Measurements from ENCODE around the gene DAB2IP. TPM values are rescaled to one million over a fixed set of nuclear protein-coding genes. Genes with fewer than 3 reads are reported as not detected.

DAB2IP gene
- total and polyA plus RNA-seq, 2 of the 4 experiments (the other 2 are of a cell fraction), result 5.6 to 17.2 TPM

DNA sequence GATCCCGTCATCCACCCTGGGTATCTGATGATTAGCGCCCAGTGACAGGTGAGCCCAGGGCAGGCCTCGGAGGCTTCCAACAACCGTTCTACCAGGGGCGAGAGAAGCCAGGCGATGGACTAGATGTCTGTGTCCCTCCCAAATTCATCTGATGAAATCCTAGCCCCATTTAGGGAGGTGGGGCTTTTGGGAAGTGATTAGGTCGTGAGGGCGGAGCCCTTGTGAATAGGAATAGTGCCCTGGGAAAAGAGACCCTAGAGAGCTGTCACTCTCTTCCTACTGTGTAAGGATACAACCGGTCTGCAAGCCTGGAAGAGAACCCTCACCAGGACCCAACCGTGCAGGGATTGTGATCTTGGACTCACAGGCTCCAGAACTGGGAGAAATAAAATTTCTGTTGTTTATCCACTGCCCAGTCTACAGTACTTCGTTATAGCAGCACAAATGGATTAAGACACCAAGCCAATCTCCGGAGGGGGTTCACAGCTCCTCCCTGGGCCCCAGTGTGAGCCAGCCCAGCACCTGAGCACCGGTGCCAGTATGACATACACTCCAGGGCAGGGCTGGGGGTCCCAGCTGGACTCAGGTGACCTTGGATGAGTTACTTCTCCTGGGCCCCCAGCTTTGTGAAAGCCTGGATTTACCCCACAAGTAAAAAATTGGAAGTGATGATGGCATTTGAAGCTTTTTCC lies 162.2 kb downstream of the DAB2IP start:
- H4K5ac ChIP-seq (ENCODE audit: low read depth, low read length), result no peak overlapping the region
- TF ChIP-seq MAFK (IDR thresholded peaks at IDR 0.05; ENCODE audit: low read depth, low read length) (no peak), CEBPB (IDR thresholded peaks at IDR 0.05; ENCODE audit: low read depth, low read length) (no peak), MAZ (IDR thresholded peaks at IDR 0.05; ENCODE audit: borderline replicate concordance, low read depth, low read length) (no peak), RCOR1 (IDR thresholded peaks at IDR 0.05; ENCODE audit: insufficient replicate concordance, low read length) (no peak), RAD21 (IDR thresholded peaks at IDR 0.05; ENCODE audit: low read length) (no peak), BHLHE40 (IDR thresholded peaks at IDR 0.05; ENCODE audit: low read depth, low read length) (no peak), NFE2L2 (IDR thresholded peaks at IDR 0.05; ENCODE audit: low read depth, low read length) (no peak), POLR2A (IDR thresholded peaks at IDR 0.05; ENCODE audit: low read depth, low read length) (no peak), SMC3 (IDR thresholded peaks at IDR 0.05; ENCODE audit: low read depth, low read length) (no peak), CHD1 (IDR thresholded peaks at IDR 0.05; ENCODE audit: low read depth, low read length) (no peak), MXI1 (IDR thresholded peaks at IDR 0.05; ENCODE audit: borderline replicate concordance, low read depth, low read length) (no peak), RFX5 (IDR thresholded peaks at IDR 0.05; ENCODE audit: low read depth, low read length) (no peak), FOS (IDR thresholded peaks at IDR 0.05; ENCODE audit: low read depth, low read length) (no peak)
- TF ChIP-seq, protein P1, sequence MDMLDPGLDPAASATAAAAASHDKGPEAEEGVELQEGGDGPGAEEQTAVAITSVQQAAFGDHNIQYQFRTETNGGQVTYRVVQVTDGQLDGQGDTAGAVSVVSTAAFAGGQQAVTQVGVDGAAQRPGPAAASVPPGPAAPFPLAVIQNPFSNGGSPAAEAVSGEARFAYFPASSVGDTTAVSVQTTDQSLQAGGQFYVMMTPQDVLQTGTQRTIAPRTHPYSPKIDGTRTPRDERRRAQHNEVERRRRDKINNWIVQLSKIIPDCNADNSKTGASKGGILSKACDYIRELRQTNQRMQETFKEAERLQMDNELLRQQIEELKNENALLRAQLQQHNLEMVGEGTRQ (IDR thresholded peaks at IDR 0.05; ENCODE audit: low read depth, low read length), result no peak
- TF ChIP-seq, protein P2, sequence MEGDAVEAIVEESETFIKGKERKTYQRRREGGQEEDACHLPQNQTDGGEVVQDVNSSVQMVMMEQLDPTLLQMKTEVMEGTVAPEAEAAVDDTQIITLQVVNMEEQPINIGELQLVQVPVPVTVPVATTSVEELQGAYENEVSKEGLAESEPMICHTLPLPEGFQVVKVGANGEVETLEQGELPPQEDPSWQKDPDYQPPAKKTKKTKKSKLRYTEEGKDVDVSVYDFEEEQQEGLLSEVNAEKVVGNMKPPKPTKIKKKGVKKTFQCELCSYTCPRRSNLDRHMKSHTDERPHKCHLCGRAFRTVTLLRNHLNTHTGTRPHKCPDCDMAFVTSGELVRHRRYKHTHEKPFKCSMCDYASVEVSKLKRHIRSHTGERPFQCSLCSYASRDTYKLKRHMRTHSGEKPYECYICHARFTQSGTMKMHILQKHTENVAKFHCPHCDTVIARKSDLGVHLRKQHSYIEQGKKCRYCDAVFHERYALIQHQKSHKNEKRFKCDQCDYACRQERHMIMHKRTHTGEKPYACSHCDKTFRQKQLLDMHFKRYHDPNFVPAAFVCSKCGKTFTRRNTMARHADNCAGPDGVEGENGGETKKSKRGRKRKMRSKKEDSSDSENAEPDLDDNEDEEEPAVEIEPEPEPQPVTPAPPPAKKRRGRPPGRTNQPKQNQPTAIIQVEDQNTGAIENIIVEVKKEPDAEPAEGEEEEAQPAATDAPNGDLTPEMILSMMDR (conservative IDR thresholded peaks at IDR 0.05; ENCODE audit: low read depth, low read length), result no peak
- no peaks in the 10 kb centered on the region; the same call in 1 of the 2 replicates for H3K9me1 ChIP-seq (ENCODE audit: insufficient read depth, low read length)
- no peak overlapping the region for H3K9ac ChIP-seq (ENCODE audit: low read depth, low read length)
- ChIA-PET POLR2A (ENCODE audit: unreplicated experiment) (no interaction called here), CTCF (interaction anchor here (0.6 to 1.0 kb wide), 2 partner anchors 11 to 1748 kb away, joined by 3 to 5 read pairs; no protein-coding TSS in a partner anchor)
- in situ Hi-C loops (cut with MboI; ENCODE audit: low sequenced_read_pairs), result no loop called here
- H3K56ac ChIP-seq (ENCODE audit: extremely low read depth, insufficient read depth, low read length), result no peak overlapping the region
- H2AFZ ChIP-seq (replicated peaks; ENCODE audit: low read length, poor library complexity), result no peak overlapping the region
- no peak overlapping the region for H3K18ac ChIP-seq (ENCODE audit: low read depth, low read length)
- ATAC-seq (ENCODE audit: low read depth) (no peak), DNase-seq (no peak)
- H3K4me3 ChIP-seq (ENCODE audit: insufficient read depth, low read depth, low read length), result no peak overlapping the region
- no peak overlapping the region for H4K8ac ChIP-seq (ENCODE audit: low read depth in 2 of 2, low read length in 2 of 2)
- no peak overlapping the region for H2BK20ac ChIP-seq (ENCODE audit: low read depth, low read length)
- H3K14ac ChIP-seq (replicated peaks; ENCODE audit: low read depth, low read length), result no peak overlapping the region
- H4K91ac ChIP-seq (ENCODE audit: insufficient read depth, low read depth, low read length), result no peak overlapping the region
- H3K4ac ChIP-seq (ENCODE audit: low read depth, low read length), result no peak overlapping the region
- no peaks in the 10 kb centered on the region for H4K20me1 ChIP-seq (ENCODE audit: insufficient read depth, low read length)
- BruUV-seq (replicated peaks), result no TSS peak
- no peaks in the 10 kb centered on the region for H3K4me1 ChIP-seq (ENCODE audit: control insufficient read depth, insufficient read depth, low read length)
- peaks cover 13% of the 10 kb centered on the region; the same call in 1 of the 2 replicates for H3K27me3 ChIP-seq (ENCODE audit: control insufficient read depth, insufficient read depth, low read length)
- intact Hi-C loops (cut with micrococcal nuclease), result no loop called here
- no peak overlapping the region for H2BK5ac ChIP-seq (ENCODE audit: low read depth, low read length, poor library complexity, severe bottlenecking)
- no peaks in the 10 kb centered on the region for H3K79me1 ChIP-seq (ENCODE audit: low read depth in 1 of 2, low read length in 2 of 2)
- no peak overlapping the region for H3K23ac ChIP-seq (ENCODE audit: low read depth, low read length)
- H3K36me3 ChIP-seq (ENCODE audit: control insufficient read depth, insufficient read depth, low read length), result no peaks in the 10 kb centered on the region
- WGBS, 2 experiments (ENCODE audit: extremely low coverage in 2 of 2, insufficient read length in 1 of 2), result 100% methylated on average over 1 of the region's 13 CpGs; no CpG with 5 or more reads in 1 of the 2 experiments
- no peak overlapping the region for H2AK5ac ChIP-seq (ENCODE audit: low read depth, low read length)
- no peaks in the 10 kb centered on the region for H3K9me3 ChIP-seq (ENCODE audit: control insufficient read depth, insufficient read depth, low read length)
- no peak overlapping the region for H2BK120ac ChIP-seq (ENCODE audit: low read depth, low read length)
- dilution Hi-C loops (cut with HindIII; ENCODE audit: low sequenced_read_pairs, unreplicated experiment), result no loop called here
- no peak overlapping the region for H3K4me2 ChIP-seq (ENCODE audit: low read depth, low read length)
- no peak overlapping the region for H3K27ac ChIP-seq (ENCODE audit: insufficient read depth, low read length)
- H2AK9ac ChIP-seq (replicated peaks; ENCODE audit: low read depth, low read length, poor library complexity), result no peak overlapping the region
- H2BK15ac ChIP-seq (ENCODE audit: low read depth, low read length), result no peak overlapping the region
